ENCODE measurements around the gene SFTPD. TPM values are rescaled to one million over a fixed set of nuclear protein-coding genes. Genes with fewer than 3 reads are reported as not detected.

The SFTPD gene
- total RNA-seq, 1 experiment from 2014 or later = not detected

GRCh38 chr10:79944428-79945395 is 4.2 kb downstream of the SFTPD start:
- DNase-seq (ENCODE audit: low read depth) = no peak

- no peak for DNase-seq (ENCODE audit: low read depth)
Observed at GRCh38 chr10:79943871-79944270, 5.0 kb downstream of the SFTPD start.

- DNase-seq (ENCODE audit: low read depth) = no peak
Observed at GRCh38 chr10:79942261-79943185, 6.4 kb downstream of the SFTPD start.

GRCh38 chr10:79941585-79942210 is 7.2 kb downstream of the SFTPD start:
- DNase-seq (ENCODE audit: low read depth) = no peak

GRCh38 chr10:79941146-79941545 is 7.8 kb downstream of the SFTPD start:
- DNase-seq (ENCODE audit: low read depth) = no peak

GRCh38 chr10:79940431-79940830 is 8.5 kb downstream of the SFTPD start:
- no peak for DNase-seq (ENCODE audit: low read depth)

- no peak for DNase-seq (ENCODE audit: low read depth)
Observed at GRCh38 chr10:79939969-79940368, 8.9 kb downstream of the SFTPD start.

GRCh38 chr10:79938728-79939406 is 10.0 kb downstream of the SFTPD start:
- DNase-seq (ENCODE audit: low read depth) = no peak

- DNase-seq (ENCODE audit: low read depth) = no peak
Observed at GRCh38 chr10:79937701-79938151, 11.2 kb downstream of the SFTPD start.

GRCh38 chr10:79936625-79937615 is 12.0 kb downstream of the SFTPD start:
- DNase-seq (ENCODE audit: low read depth) = peak; percentile 12

GRCh38 chr10:79933961-79934360 is 14.9 kb downstream of the SFTPD start:
- no peak for DNase-seq (ENCODE audit: low read depth)

GRCh38 chr10:79932841-79933379 is 16.0 kb downstream of the SFTPD start:
- no peak for DNase-seq (ENCODE audit: low read depth)

GRCh38 chr10:79932307-79932706 is 16.6 kb downstream of the SFTPD start:
- DNase-seq (ENCODE audit: low read depth) = no peak

- DNase-seq (ENCODE audit: low read depth) = no peak
Observed at GRCh38 chr10:79930751-79931150, 18.2 kb downstream of the SFTPD start.

GRCh38 chr10:79930267-79930666 is 18.6 kb downstream of the SFTPD start:
- no peak for DNase-seq (ENCODE audit: low read depth)

- DNase-seq (ENCODE audit: low read depth) = peak; percentile 46
Observed at GRCh38 chr10:79929409-79929904, 19.4 kb downstream of the SFTPD start.

GRCh38 chr10:79928028-79928583 is 20.8 kb downstream of the SFTPD start:
- DNase-seq (ENCODE audit: low read depth) = no peak

- DNase-seq (ENCODE audit: low read depth) = no peak
Observed at GRCh38 chr10:79927111-79927828, 21.6 kb downstream of the SFTPD start.
